Fibroblast of lung (primary cell): ENCODE results near the gene C22orf23.

Source experiments
- CTCF ChIP-seq, 2 donors: IDR thresholded peaks in 1 of 2; conservative IDR thresholded peaks in 1 of 2; 1 replicate in 1 of 2; 2 replicates in 1 of 2; pipeline ENCODE4 v1.5.1; 2011 to 2012; ENCODE audit warnings: low read length in 2 of 2, control low read depth in 1 of 2, inconsistent platforms in 1 of 2, low read depth in 1 of 2, mild to moderate bottlenecking in 1 of 2
- EZH2 ChIP-seq: IDR thresholded peaks from 2 replicates; pipeline ENCODE4 v1.5.1; 2012; ENCODE audit warnings: low read length, control low read depth, mild to moderate bottlenecking; ENCODE audit errors: missing control alignments

- TF ChIP-seq EZH2 = no peak
- no peak for TF ChIP-seq CTCF (conservative IDR thresholded peaks at IDR 0.05 in 1 of 2, IDR thresholded peaks at IDR 0.05 in 1 of 2; ENCODE audit: low read depth in 1 of 2, low read length in 2 of 2)
Measured at GRCh38 chr22:37953062-37953436, 352 bp downstream of the C22orf23 start.
